Neural crest cell (in vitro differentiated cells): ENCODE results near the gene IGFBP2. TPM values are rescaled to one million over a fixed set of nuclear protein-coding genes. Genes with fewer than 3 reads are reported as not detected.

Experiments
- DNase-seq: peaks from one replicate; pipeline ENCODE4 v3.0.0; 2021; ENCODE audit warnings: low read depth, mixed read lengths, low spot score
- H3K27ac Mint-ChIP-seq: one replicate; pipeline ENCODE4 v1.8.0; 2021; ENCODE audit warnings: mild to moderate bottlenecking, mixed read lengths; ENCODE audit not compliant: unreplicated experiment
- H3K27me3 Mint-ChIP-seq: 2 replicates; pipeline ENCODE4 v1.8.0; 2021; ENCODE audit warnings: low read depth, mild to moderate bottlenecking, mixed read lengths
- H3K36me3 Mint-ChIP-seq: 2 replicates; pipeline ENCODE4 v1.8.0; 2021; ENCODE audit warnings: low read depth, mild to moderate bottlenecking, mixed read lengths
- H3K4me1 Mint-ChIP-seq: 2 replicates; pipeline ENCODE4 v1.8.0; 2021; ENCODE audit warnings: mixed read lengths
- H3K4me3 Mint-ChIP-seq: one replicate; pipeline ENCODE4 v1.8.0; 2021; ENCODE audit warnings: mild to moderate bottlenecking, mixed read lengths
- H3K9me3 Mint-ChIP-seq: 2 replicates; pipeline ENCODE4 v1.8.0; 2021; ENCODE audit warnings: mixed read lengths
- CTCF ChIP-seq: fragments of 200-600 bp; sonication (generic); conservative IDR thresholded peaks from 2 replicates; pipeline ENCODE4 v1.5.0; 2021; ENCODE audit warnings: antibody characterized with exemption, mild to moderate bottlenecking
- total RNA-seq: library from RNA; stranded (reverse); gene quantifications from 2 replicates; pipeline ENCODE4 v1.2.1, GENCODE V29; 2021

The IGFBP2 gene
- total RNA-seq, 1 donor from 2014 or later = 366 TPM

- Mint-ChIP-seq H3K36me3 (peaks cover 34% of the 10 kb centered on the region), H3K27me3 (no peaks in the 10 kb centered on the region), H3K27ac (peak overlapping the region; percentile 81), H3K4me1 (peaks cover 59% of the 10 kb centered on the region), H3K9me3 (no peaks in the 10 kb centered on the region), H3K4me3 (peak overlapping the region; percentile 60)
- no peak for DNase-seq
- TF ChIP-seq CTCF = no peak
Measured at GRCh38 chr2:216644842-216645635, 11.8 kb downstream of the IGFBP2 start.

- DNase-seq = no peak
- peaks cover 61% of the 10 kb centered on the region for H3K4me1 Mint-ChIP-seq
- H3K9me3 Mint-ChIP-seq = no peaks in the 10 kb centered on the region
- no peak overlapping the region for H3K4me3 Mint-ChIP-seq
- no peak for TF ChIP-seq CTCF
- H3K36me3 Mint-ChIP-seq = peaks cover 34% of the 10 kb centered on the region
- no peaks in the 10 kb centered on the region for H3K27me3 Mint-ChIP-seq
- no peak overlapping the region for H3K27ac Mint-ChIP-seq
Measured at GRCh38 chr2:216645636-216645950, 12.4 kb downstream of the IGFBP2 start.

- TF ChIP-seq CTCF = no peak
- Mint-ChIP-seq H3K9me3 (no peaks in the 10 kb centered on the region), H3K27me3 (no peaks in the 10 kb centered on the region), H3K27ac (peak overlapping the region; percentile 59), H3K4me3 (no peak overlapping the region), H3K4me1 (peaks cover 67% of the 10 kb centered on the region), H3K36me3 (peaks cover 34% of the 10 kb centered on the region)
- DNase-seq = no peak
Measured at GRCh38 chr2:216646116-216646515, 12.9 kb downstream of the IGFBP2 start.

- Mint-ChIP-seq H3K36me3 (peaks cover 30% of the 10 kb centered on the region), H3K4me1 (peaks cover 73% of the 10 kb centered on the region), H3K27me3 (no peaks in the 10 kb centered on the region), H3K4me3 (no peak overlapping the region), H3K9me3 (no peaks in the 10 kb centered on the region), H3K27ac (no peak overlapping the region)
- no peak for TF ChIP-seq CTCF
- DNase-seq = no peak
Measured at GRCh38 chr2:216648105-216648504, 14.9 kb downstream of the IGFBP2 start.

GRCh38 chr2:216649574-216649973, 16.4 kb downstream of the IGFBP2 start:
- H3K27me3 Mint-ChIP-seq = no peaks in the 10 kb centered on the region
- no peak overlapping the region for H3K4me3 Mint-ChIP-seq
- peaks cover 66% of the 10 kb centered on the region for H3K4me1 Mint-ChIP-seq
- no peaks in the 10 kb centered on the region for H3K9me3 Mint-ChIP-seq
- TF ChIP-seq CTCF = no peak
- no peak overlapping the region for H3K27ac Mint-ChIP-seq
- DNase-seq = no peak
- H3K36me3 Mint-ChIP-seq = peaks cover 29% of the 10 kb centered on the region
